Measurements from ENCODE around the gene CYP24A1.

DNA sequence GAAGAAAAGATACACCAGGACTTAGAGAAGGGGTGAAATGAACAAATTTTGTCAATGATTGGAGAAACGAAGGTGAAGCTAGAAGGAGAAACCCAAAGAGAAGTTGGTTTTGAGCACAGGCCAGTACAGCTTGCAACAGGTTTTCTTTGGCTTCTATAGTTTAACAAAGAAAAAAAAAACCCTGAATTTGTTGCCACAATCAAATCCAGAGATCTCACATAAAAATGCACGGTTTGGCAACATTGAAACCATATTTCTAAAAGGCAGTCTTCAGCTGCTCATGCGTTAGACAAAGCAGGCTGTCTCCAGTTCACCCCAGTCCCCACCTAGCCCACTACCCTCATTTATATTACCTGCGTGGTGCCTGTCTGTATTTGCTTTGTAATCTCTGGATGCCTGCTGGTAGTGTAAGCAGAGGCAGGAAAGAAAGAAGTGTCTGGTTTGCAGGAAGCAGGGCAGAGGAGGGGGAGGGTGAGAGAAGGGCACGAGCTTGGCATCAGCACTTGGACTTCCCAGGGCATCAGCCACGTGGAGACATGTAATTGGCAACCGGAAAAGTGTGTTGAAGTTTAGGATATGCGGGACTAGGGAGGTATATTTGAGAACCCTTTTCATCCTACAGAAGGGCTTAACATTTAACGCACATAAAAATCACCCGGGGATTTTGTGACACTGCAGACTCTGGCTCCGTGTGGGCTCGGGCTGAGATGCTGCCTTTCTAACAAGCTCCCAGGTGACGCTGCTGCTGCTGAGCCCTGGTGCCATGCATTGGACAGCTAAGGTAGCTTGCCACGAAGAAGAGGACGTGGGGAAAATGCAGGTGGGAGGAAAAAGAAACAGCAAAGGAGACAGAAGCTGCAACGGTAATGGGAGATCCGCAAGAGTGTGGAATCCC is 48.5 kb upstream of the CYP24A1 start:
- TF ChIP-seq, protein P1, sequence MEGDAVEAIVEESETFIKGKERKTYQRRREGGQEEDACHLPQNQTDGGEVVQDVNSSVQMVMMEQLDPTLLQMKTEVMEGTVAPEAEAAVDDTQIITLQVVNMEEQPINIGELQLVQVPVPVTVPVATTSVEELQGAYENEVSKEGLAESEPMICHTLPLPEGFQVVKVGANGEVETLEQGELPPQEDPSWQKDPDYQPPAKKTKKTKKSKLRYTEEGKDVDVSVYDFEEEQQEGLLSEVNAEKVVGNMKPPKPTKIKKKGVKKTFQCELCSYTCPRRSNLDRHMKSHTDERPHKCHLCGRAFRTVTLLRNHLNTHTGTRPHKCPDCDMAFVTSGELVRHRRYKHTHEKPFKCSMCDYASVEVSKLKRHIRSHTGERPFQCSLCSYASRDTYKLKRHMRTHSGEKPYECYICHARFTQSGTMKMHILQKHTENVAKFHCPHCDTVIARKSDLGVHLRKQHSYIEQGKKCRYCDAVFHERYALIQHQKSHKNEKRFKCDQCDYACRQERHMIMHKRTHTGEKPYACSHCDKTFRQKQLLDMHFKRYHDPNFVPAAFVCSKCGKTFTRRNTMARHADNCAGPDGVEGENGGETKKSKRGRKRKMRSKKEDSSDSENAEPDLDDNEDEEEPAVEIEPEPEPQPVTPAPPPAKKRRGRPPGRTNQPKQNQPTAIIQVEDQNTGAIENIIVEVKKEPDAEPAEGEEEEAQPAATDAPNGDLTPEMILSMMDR (conservative IDR thresholded peaks at IDR 0.05) = no peak
- TF ChIP-seq ZFX (IDR thresholded peaks at IDR 0.05) = no peak
